Thyroid gland (tissue), 4 donors: ENCODE measurements around the gene RPS21.

Experiments used
- POLR2A ChIP-seq, 2 donors: fragments of 450-650 bp; IDR thresholded peaks; one replicate each; pipeline ENCODE4 v1.6.1; 2017; ENCODE audit warnings: antibody characterized with exemption in 2 of 2, mild to moderate bottlenecking in 2 of 2, moderate library complexity in 1 of 2
- TF ChIP-seq, protein P1 (sequence below), 6 experiments: fragments of 200-600 bp in 3 of 6; fragments of 450-650 bp in 3 of 6; sonication (generic) in 3 of 6; IDR thresholded peaks; one replicate each; pipeline ENCODE4 v1.5.1; 2016 to 2019; ENCODE audit warnings: antibody characterized with exemption in 6 of 6, mild to moderate bottlenecking in 2 of 6, inconsistent platforms in 1 of 6, moderate library complexity in 1 of 6

DNA sequence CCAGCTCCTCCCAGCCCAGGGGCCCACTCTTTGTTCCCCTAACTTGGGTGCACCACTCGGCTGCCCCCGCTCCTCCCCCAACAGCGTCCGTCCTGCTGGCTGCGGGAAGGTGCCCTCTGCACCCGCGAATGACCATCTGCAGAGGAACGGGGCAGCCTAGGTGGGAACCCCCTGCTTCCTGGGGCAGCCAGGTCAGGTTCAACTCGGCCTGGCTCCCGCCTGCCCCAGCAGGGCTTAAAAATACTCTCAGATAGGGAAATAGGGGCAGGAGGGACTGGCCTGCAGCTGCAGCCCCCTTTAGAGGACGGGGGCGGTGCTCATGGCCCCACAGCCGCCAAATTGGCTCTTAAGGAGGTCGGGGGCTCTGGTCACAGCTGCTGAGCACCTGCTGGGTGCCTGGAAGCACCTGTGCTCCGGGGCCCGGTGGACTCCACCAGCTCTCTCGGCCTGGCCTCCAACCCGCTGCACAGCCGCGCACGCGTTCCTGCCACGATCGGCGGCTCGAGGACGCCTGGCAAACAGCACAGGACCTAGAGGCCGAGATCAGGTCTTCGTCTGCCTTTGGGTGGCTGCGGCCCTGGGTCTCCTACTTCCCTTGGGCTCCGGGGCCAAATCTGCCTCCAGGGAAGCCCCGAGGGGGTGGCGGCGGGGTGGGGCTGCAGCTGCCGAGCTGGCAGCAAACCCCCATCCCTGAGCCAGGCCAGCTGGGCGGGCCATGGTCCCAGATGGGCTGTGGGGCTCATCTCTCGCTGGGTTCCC lies 19.1 kb upstream of the RPS21 start:
- TF ChIP-seq, protein P1, sequence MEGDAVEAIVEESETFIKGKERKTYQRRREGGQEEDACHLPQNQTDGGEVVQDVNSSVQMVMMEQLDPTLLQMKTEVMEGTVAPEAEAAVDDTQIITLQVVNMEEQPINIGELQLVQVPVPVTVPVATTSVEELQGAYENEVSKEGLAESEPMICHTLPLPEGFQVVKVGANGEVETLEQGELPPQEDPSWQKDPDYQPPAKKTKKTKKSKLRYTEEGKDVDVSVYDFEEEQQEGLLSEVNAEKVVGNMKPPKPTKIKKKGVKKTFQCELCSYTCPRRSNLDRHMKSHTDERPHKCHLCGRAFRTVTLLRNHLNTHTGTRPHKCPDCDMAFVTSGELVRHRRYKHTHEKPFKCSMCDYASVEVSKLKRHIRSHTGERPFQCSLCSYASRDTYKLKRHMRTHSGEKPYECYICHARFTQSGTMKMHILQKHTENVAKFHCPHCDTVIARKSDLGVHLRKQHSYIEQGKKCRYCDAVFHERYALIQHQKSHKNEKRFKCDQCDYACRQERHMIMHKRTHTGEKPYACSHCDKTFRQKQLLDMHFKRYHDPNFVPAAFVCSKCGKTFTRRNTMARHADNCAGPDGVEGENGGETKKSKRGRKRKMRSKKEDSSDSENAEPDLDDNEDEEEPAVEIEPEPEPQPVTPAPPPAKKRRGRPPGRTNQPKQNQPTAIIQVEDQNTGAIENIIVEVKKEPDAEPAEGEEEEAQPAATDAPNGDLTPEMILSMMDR (IDR thresholded peaks at IDR 0.05) = no peak
- no peak for TF ChIP-seq POLR2A (IDR thresholded peaks at IDR 0.05)
